ENCODE results near the gene SYNPO2.

- TF ChIP-seq CTCF (IDR thresholded peaks at IDR 0.05; ENCODE audit: low read depth, low read length) (no peak), POLR2A (IDR thresholded peaks at IDR 0.05; ENCODE audit: extremely low read depth, insufficient read length) (no peak)
Measured at GRCh38 chr4:119032921-119033685, 144.4 kb downstream of the SYNPO2 start.

Measured in NB4 (cell line).